Measurements from ENCODE around the gene SETBP1.

- TF ChIP-seq TEAD1 (CRISPR knock-in tag; IDR thresholded peaks at IDR 0.05): no peak
- TF ChIP-seq KAT7 (CRISPR knock-in tag; IDR thresholded peaks at IDR 0.05; ENCODE audit: borderline replicate concordance): no peak
- no peak for TF ChIP-seq SP1 (CRISPR knock-in tag; conservative IDR thresholded peaks at IDR 0.05)
- TF ChIP-seq CREB1 (CRISPR knock-in tag; IDR thresholded peaks at IDR 0.05): no peak
- TF ChIP-seq, protein P1, sequence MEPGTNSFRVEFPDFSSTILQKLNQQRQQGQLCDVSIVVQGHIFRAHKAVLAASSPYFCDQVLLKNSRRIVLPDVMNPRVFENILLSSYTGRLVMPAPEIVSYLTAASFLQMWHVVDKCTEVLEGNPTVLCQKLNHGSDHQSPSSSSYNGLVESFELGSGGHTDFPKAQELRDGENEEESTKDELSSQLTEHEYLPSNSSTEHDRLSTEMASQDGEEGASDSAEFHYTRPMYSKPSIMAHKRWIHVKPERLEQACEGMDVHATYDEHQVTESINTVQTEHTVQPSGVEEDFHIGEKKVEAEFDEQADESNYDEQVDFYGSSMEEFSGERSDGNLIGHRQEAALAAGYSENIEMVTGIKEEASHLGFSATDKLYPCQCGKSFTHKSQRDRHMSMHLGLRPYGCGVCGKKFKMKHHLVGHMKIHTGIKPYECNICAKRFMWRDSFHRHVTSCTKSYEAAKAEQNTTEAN (CRISPR knock-in tag; IDR thresholded peaks at IDR 0.05): no peak
- TF ChIP-seq, protein P2, sequence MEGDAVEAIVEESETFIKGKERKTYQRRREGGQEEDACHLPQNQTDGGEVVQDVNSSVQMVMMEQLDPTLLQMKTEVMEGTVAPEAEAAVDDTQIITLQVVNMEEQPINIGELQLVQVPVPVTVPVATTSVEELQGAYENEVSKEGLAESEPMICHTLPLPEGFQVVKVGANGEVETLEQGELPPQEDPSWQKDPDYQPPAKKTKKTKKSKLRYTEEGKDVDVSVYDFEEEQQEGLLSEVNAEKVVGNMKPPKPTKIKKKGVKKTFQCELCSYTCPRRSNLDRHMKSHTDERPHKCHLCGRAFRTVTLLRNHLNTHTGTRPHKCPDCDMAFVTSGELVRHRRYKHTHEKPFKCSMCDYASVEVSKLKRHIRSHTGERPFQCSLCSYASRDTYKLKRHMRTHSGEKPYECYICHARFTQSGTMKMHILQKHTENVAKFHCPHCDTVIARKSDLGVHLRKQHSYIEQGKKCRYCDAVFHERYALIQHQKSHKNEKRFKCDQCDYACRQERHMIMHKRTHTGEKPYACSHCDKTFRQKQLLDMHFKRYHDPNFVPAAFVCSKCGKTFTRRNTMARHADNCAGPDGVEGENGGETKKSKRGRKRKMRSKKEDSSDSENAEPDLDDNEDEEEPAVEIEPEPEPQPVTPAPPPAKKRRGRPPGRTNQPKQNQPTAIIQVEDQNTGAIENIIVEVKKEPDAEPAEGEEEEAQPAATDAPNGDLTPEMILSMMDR (IDR thresholded peaks at IDR 0.05): no peak
- TF ChIP-seq, protein P3, sequence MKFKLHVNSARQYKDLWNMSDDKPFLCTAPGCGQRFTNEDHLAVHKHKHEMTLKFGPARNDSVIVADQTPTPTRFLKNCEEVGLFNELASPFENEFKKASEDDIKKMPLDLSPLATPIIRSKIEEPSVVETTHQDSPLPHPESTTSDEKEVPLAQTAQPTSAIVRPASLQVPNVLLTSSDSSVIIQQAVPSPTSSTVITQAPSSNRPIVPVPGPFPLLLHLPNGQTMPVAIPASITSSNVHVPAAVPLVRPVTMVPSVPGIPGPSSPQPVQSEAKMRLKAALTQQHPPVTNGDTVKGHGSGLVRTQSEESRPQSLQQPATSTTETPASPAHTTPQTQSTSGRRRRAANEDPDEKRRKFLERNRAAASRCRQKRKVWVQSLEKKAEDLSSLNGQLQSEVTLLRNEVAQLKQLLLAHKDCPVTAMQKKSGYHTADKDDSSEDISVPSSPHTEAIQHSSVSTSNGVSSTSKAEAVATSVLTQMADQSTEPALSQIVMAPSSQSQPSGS (CRISPR knock-in tag; IDR thresholded peaks at IDR 0.05; ENCODE audit: borderline replicate concordance, low read depth): no peak
- TF ChIP-seq, protein P4, sequence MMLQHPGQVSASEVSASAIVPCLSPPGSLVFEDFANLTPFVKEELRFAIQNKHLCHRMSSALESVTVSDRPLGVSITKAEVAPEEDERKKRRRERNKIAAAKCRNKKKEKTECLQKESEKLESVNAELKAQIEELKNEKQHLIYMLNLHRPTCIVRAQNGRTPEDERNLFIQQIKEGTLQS (CRISPR knock-in tag; conservative IDR thresholded peaks at IDR 0.05): no peak
- TF ChIP-seq NR2C2 (CRISPR knock-in tag; IDR thresholded peaks at IDR 0.05): no peak
- TF ChIP-seq ZNF396 (CRISPR knock-in tag; IDR thresholded peaks at IDR 0.05; ENCODE audit: borderline replicate concordance): no peak
- TF ChIP-seq ERG (CRISPR knock-in tag; IDR thresholded peaks at IDR 0.05): no peak
Observed at GRCh38 chr18:44732599-44732998, 51.9 kb downstream of the SETBP1 start.
